Measurements from ENCODE around the gene S100A8.

The S100A8 gene

GRCh38 chr1:153345187-153346076 lies 45.4 kb downstream of the S100A8 start:
- no peak for DNase-seq (ENCODE audit: low read depth)

GRCh38 chr1:153344718-153345025 lies 46.2 kb downstream of the S100A8 start:
- DNase-seq (ENCODE audit: low read depth): no peak

GRCh38 chr1:153343811-153344717 lies 46.8 kb downstream of the S100A8 start:
- DNase-seq (ENCODE audit: low read depth): no peak

GRCh38 chr1:153343040-153343681 lies 47.7 kb downstream of the S100A8 start:
- DNase-seq (ENCODE audit: low read depth): no peak

GRCh38 chr1:153342178-153342577 lies 48.7 kb downstream of the S100A8 start:
- no peak for DNase-seq (ENCODE audit: low read depth)

- no peak for DNase-seq (ENCODE audit: low read depth)
Measured at GRCh38 chr1:153341431-153341934, 49.4 kb downstream of the S100A8 start.

GRCh38 chr1:153340356-153340755 lies 50.5 kb downstream of the S100A8 start:
- no peak for DNase-seq (ENCODE audit: low read depth)

Data from fibroblast of gingiva (primary cell).